Vagina (tissue), 2 donors: ENCODE results near the gene EXOC5. TPM values are rescaled to one million over a fixed set of nuclear protein-coding genes. Genes with fewer than 3 reads are reported as not detected.
"Not testable (repeated sequence)": the region's sequence is repeated elsewhere in the genome, so short reads cannot be mapped to it uniquely, and the experiment has no call there.

Experiments used
- DNase-seq, 2 donors: peaks; one replicate each; pipeline ENCODE4 v3.0.0-alpha.2; 2017; ENCODE audit errors: extremely low spot score in 2 of 2
- H3K27ac ChIP-seq: fragments of 200-600 bp; sonication (generic); one replicate; pipeline ENCODE4 v1.5.1; 2019
- H3K27me3 ChIP-seq: fragments of 200-600 bp; sonication (generic); one replicate; pipeline ENCODE4 v1.5.1; 2019
- H3K36me3 ChIP-seq, 2 donors: fragments of 200-600 bp; sonication (generic); one replicate each; pipeline ENCODE4 v1.5.1; 2017 to 2019
- H3K4me1 ChIP-seq: fragments of 200-600 bp; sonication (generic); one replicate; pipeline ENCODE4 v1.5.1; 2019
- H3K4me3 ChIP-seq, 2 donors: fragments of 200-600 bp; sonication (generic); 1 replicate in 1 of 2; 2 replicates in 1 of 2; pipeline ENCODE4 v1.5.1; 2016 to 2019
- H3K9me3 ChIP-seq: fragments of 200-600 bp; sonication (generic); one replicate; pipeline ENCODE4 v1.5.1; 2019
- CTCF ChIP-seq, 3 experiments: fragments of 450-650 bp in 2 of 3; fragments of 200-600 bp in 1 of 3; sonication (generic) in 1 of 3; IDR thresholded peaks; one replicate each; pipeline ENCODE4 v1.5.1; 2017 to 2019; ENCODE audit warnings: antibody characterized with exemption in 3 of 3, mild to moderate bottlenecking in 2 of 3, moderate library complexity in 2 of 3
- POLR2A ChIP-seq, 2 donors: fragments of 450-650 bp; IDR thresholded peaks; one replicate each; pipeline ENCODE4 v1.6.1; 2017; ENCODE audit warnings: antibody characterized with exemption in 2 of 2, mild to moderate bottlenecking in 2 of 2, moderate library complexity in 2 of 2
- POLR2AphosphoS5 ChIP-seq, 2 donors: sonication (generic); formaldehyde crosslinking; IDR thresholded peaks; one replicate each; pipeline ENCODE4 v1.9.0; 2017; ENCODE audit warnings: antibody characterized with exemption in 2 of 2, mild to moderate bottlenecking in 2 of 2, low read depth in 1 of 2; ENCODE audit not compliant: insufficient read depth in 1 of 2
- intact Hi-C: fragments of 100-400 bp; cut with DNase I; formaldehyde crosslinking; loops from one replicate; pipeline ENCODE4 v1.15.1; 2023
- total RNA-seq: library from RNA; depleted of rRNA; stranded (reverse); fragments of >200 nt; gene quantifications from one replicate; pipeline ENCODE4 v1.2.3, GENCODE V29; 2016

The EXOC5 gene
- total RNA-seq, 1 donor from 2014 or later = 33.9 TPM

- no peaks in the 10 kb centered on the region for H3K9me3 ChIP-seq
- no peak for TF ChIP-seq POLR2AphosphoS5 (IDR thresholded peaks at IDR 0.05; ENCODE audit: insufficient read depth in 1 of 2, low read depth in 1 of 2)
- no peak for TF ChIP-seq CTCF (IDR thresholded peaks at IDR 0.05)
- no peak for TF ChIP-seq POLR2A (IDR thresholded peaks at IDR 0.05)
- no peaks in the 10 kb centered on the region for H3K27me3 ChIP-seq
- intact Hi-C loops = no loop called here
- peaks cover 0 to 10% of the 10 kb centered on the region in 2 donors for H3K36me3 ChIP-seq
- no peaks in the 10 kb centered on the region for H3K4me1 ChIP-seq
- DNase-seq = no peak
- H3K4me3 ChIP-seq = no peak overlapping the region
- H3K27ac ChIP-seq = no peak overlapping the region
Measured at GRCh38 chr14:57244106-57244505, 24.6 kb downstream of the EXOC5 start.

- Histone ChIP-seq H3K27me3 (no peaks in the 10 kb centered on the region), H3K4me1 (no peaks in the 10 kb centered on the region), H3K4me3 (no peak overlapping the region), H3K36me3 (peaks cover 0 to 17% of the 10 kb centered on the region in 2 donors), H3K9me3 (no peaks in the 10 kb centered on the region), H3K27ac (no peak overlapping the region)
- intact Hi-C loops = no loop called here
- DNase-seq = no peak
- TF ChIP-seq CTCF (IDR thresholded peaks at IDR 0.05) (no peak), POLR2A (IDR thresholded peaks at IDR 0.05) (no peak), POLR2AphosphoS5 (IDR thresholded peaks at IDR 0.05; ENCODE audit: insufficient read depth in 1 of 2, low read depth in 1 of 2) (no peak)
Measured at GRCh38 chr14:57243320-57243719, 25.4 kb downstream of the EXOC5 start.

DNA sequence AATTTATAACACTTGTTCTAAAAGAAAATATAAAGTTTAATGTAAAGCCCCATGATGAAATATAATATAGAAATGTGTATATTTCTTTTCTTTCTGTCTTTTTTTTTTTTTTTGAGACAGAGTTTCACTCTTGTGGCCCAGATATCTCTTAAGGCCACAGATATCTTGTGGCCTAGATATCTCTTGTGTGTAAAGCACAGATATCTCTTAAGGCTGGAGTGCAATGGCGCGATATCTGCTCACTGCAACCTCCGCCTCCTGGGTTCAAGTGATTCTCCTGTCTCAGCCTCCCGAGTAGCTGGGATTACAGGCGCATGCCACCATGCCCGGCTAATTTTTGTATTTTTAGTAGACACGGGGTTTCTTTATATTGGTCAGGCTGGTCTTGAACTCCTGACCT is 28.6 kb downstream of the EXOC5 start:
- H3K4me1 ChIP-seq, H3K27me3 ChIP-seq, DNase-seq, H3K27ac ChIP-seq, H3K4me3 ChIP-seq, intact Hi-C loops, H3K9me3 ChIP-seq: not testable (repeated sequence)
- H3K36me3 ChIP-seq = peaks cover 0 to 24% of the 10 kb centered on the region in 2 donors

DNA sequence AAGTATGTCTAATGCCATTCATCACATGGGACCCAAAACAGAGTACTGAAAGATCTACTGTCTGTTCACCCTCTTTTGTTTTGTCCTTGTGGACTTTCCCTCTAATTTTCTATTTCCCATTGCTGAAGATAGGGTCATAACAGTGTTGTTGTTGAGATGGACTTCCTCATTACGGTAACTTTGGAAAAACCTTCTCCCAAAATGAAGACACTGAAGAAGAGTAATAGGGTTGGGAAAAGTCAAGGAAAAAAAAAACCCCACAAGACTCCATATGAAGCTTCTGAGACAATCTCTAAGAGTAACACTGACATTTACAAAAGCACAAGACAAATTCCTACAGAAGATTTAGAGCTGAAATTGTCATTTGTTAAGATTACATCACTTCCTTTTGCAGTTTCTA is 36.7 kb downstream of the EXOC5 start:
- TF ChIP-seq POLR2A (IDR thresholded peaks at IDR 0.05) = no peak
- TF ChIP-seq POLR2AphosphoS5 (IDR thresholded peaks at IDR 0.05; ENCODE audit: insufficient read depth in 1 of 2, low read depth in 1 of 2) = no peak
- TF ChIP-seq CTCF (IDR thresholded peaks at IDR 0.05) = no peak
- peaks cover 0 to 35% of the 10 kb centered on the region in 2 donors for H3K36me3 ChIP-seq
- H3K4me1 ChIP-seq = no peaks in the 10 kb centered on the region

DNA sequence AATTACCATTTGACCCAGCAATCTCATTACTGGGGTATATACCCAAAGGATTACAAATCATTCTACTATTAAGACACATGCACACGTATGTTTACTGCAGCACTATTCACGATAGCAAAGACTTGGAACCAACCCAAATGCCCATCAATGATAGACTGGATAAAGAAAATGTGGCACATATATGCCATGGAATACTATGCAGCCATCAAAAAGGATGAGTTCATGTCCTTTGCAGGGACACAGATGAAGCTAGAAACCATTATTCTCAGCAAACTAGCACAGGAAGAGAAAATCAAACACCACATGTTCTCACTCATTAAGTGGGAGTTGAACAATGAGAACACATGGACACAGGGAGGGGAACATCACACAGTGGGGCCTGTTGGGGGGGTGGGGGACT is 40.4 kb downstream of the EXOC5 start:
- intact Hi-C loops, H3K4me1 ChIP-seq, DNase-seq, H3K9me3 ChIP-seq, H3K4me3 ChIP-seq, H3K27ac ChIP-seq, H3K27me3 ChIP-seq: not testable (repeated sequence)
- peaks cover 0 to 27% of the 10 kb centered on the region in 2 donors for H3K36me3 ChIP-seq

More for the DNA sequence above, 36.7 kb downstream of the EXOC5 start:
- Histone ChIP-seq H3K27ac (no peak overlapping the region), H3K27me3 (no peaks in the 10 kb centered on the region), H3K9me3 (no peaks in the 10 kb centered on the region), H3K4me3 (no peak overlapping the region)
- intact Hi-C loops = no loop called here
- DNase-seq = no peak

DNA sequence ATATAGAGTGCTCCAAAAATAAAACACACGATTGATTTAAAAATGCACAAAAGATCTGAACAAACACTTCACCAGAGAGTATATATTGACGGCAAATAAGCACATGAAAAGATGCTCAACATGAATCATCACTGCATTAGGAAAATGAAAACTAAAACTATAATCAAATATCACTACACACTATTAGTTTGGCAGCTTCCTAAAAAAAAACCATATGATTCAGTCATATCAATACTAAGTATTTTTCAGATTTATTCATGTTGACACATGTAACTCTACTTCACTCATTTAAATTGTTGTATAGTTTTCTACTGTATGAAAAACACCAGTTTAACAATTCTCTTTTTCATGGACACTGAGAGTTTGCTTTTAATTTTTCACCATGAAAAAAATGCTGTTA is 41.6 kb downstream of the EXOC5 start:
- peaks cover 0 to 30% of the 10 kb centered on the region in 2 donors for H3K36me3 ChIP-seq
- intact Hi-C loops = no loop called here
- no peak for TF ChIP-seq CTCF (IDR thresholded peaks at IDR 0.05)
- no peak for TF ChIP-seq POLR2AphosphoS5 (IDR thresholded peaks at IDR 0.05; ENCODE audit: insufficient read depth in 1 of 2, low read depth in 1 of 2)
- TF ChIP-seq POLR2A (IDR thresholded peaks at IDR 0.05) = no peak

More for the DNA sequence above, 41.6 kb downstream of the EXOC5 start:
- Histone ChIP-seq H3K9me3 (no peaks in the 10 kb centered on the region), H3K4me3 (no peak overlapping the region), H3K27me3 (no peaks in the 10 kb centered on the region), H3K27ac (no peak overlapping the region), H3K4me1 (no peaks in the 10 kb centered on the region)
- DNase-seq = no peak
